K562 (cell line): Measurements from ENCODE around the gene UBE2E2. TPM values are rescaled to one million over a fixed set of nuclear protein-coding genes. Genes with fewer than 3 reads are reported as not detected.

Experiments
- E2F3 ChIP-seq: fragments of 250-450 bp; sonication (Bioruptor Pico); IDR thresholded peaks from 2 replicates; pipeline ENCODE4 v1.4.0; 2020; ENCODE audit warnings: mild to moderate bottlenecking
- FOXA3 ChIP-seq, 2 experiments: fragments of 450-650 bp in 1 of 2; sonication (generic) in 1 of 2; formaldehyde crosslinking; IDR thresholded peaks in 1 of 2; conservative IDR thresholded peaks in 1 of 2; 2 replicates each; pipeline versions ENCODE4 v1.4.0 to v1.8.0; 2020 to 2022; ENCODE audit warnings: mild to moderate bottlenecking in 2 of 2, missing genetic modification reagents in 1 of 2
- HMG20A ChIP-seq: fragments of 450-650 bp; formaldehyde crosslinking; conservative IDR thresholded peaks from 2 replicates; pipeline ENCODE4 v1.4.0; 2020; ENCODE audit warnings: mild to moderate bottlenecking, mixed read lengths
- KLF13 ChIP-seq: fragments of 450-650 bp; IDR thresholded peaks from 2 replicates; pipeline ENCODE4 v1.6.1; 2016; ENCODE audit warnings: missing genetic modification characterization, low read depth, mild to moderate bottlenecking, missing compliant biosample characterization, moderate library complexity, borderline replicate concordance
- POU5F1 ChIP-seq: fragments of 150-350 bp; IDR thresholded peaks from 2 replicates; pipeline ENCODE4 v1.6.1; 2014; ENCODE audit warnings: borderline replicate concordance, low read length, low read depth, mild to moderate bottlenecking; ENCODE audit not compliant: partially characterized antibody
- RERE ChIP-seq: sonication (generic); formaldehyde crosslinking; IDR thresholded peaks from 2 replicates; pipeline ENCODE4 v1.8.0; 2023; ENCODE audit warnings: missing genetic modification reagents, mild to moderate bottlenecking, borderline replicate concordance
- SRSF7 ChIP-seq: fragments of 200-400 bp; formaldehyde crosslinking; optimal IDR thresholded peaks from 2 replicates; pipeline ENCODE3; 2017; ENCODE audit warnings: mild to moderate bottlenecking, low read depth, low read length
- TAF7 ChIP-seq: fragments of 450-650 bp; IDR thresholded peaks from 2 replicates; pipeline ENCODE4 v1.6.1; 2016; ENCODE audit warnings: missing genetic modification characterization, missing compliant biosample characterization
- TRIM25 ChIP-seq: fragments of 450-650 bp; IDR thresholded peaks from 2 replicates; pipeline ENCODE4 v1.7.0; 2016; ENCODE audit warnings: borderline replicate concordance
- ZBTB17 ChIP-seq: fragments of 450-650 bp; formaldehyde crosslinking; IDR thresholded peaks from 2 replicates; pipeline ENCODE4 v1.4.0; 2020; ENCODE audit warnings: mild to moderate bottlenecking
- ZNF140 ChIP-seq: fragments of 250-450 bp; sonication (Bioruptor Pico); IDR thresholded peaks from 2 replicates; pipeline ENCODE4 v1.8.0; 2021; ENCODE audit warnings: moderate library complexity, mild to moderate bottlenecking, inconsistent platforms
- ZNF324 ChIP-seq: fragments of 250-450 bp; sonication (Bioruptor Pico); IDR thresholded peaks from 2 replicates; pipeline ENCODE4 v1.4.0; 2020; ENCODE audit warnings: mild to moderate bottlenecking
- ZNF551 ChIP-seq: fragments of 250-450 bp; sonication (Bioruptor Pico); IDR thresholded peaks from 2 replicates; pipeline ENCODE4 v1.5.0; 2021; ENCODE audit warnings: mild to moderate bottlenecking, moderate library complexity
- ZSCAN32 ChIP-seq: fragments of 450-650 bp; formaldehyde crosslinking; IDR thresholded peaks from 2 replicates; pipeline ENCODE4 v1.4.0; 2020; ENCODE audit warnings: mild to moderate bottlenecking, moderate library complexity
- polyA plus RNA-seq, 8 experiments: library from polyadenylated mRNA; depleted of rRNA in 4 of 8; stranded (reverse) in 5 of 8; unstranded in 3 of 8; fragments of >200 nt; fragmentation: Nextera tagmentation in 2 of 8; fragmentation: Illumina TruSeq in 1 of 8; extraction: Ambion mirVana in 2 of 8; extraction: Trizol in 1 of 8; gene quantifications; 2 replicates each; pipeline versions ENCODE4 v1.2.1 to v1.2.3, GENCODE V29; 2011 to 2014; ENCODE audit warnings: inconsistent platforms in 1 of 8, missing spikeins in 1 of 8
- total RNA-seq, 7 experiments: library from RNA; depleted of rRNA in 6 of 7; stranded (reverse); fragments of >200 nt in 6 of 7; fragmentation: Illumina TruSeq in 2 of 7; extraction: Trizol in 2 of 7; gene quantifications; 2 replicates each; pipeline versions ENCODE4 v1.2.1 to v1.2.3, GENCODE V29; 2011 to 2021; ENCODE audit warnings: low replicate concordance in 1 of 7

UBE2E2 gene
- total and polyA plus RNA-seq, 9 of the 15 experiments (the other 6 are each of a cell fraction or from before 2014, with no cell fraction given): 0.22 to 5.1 (median 1.9) TPM

- TF ChIP-seq RERE (CRISPR knock-in tag): no peak
- TF ChIP-seq ZNF140 (CRISPR knock-in tag): no peak
- TF ChIP-seq TAF7: no peak
- no peak for TF ChIP-seq E2F3 (CRISPR knock-in tag)
- TF ChIP-seq KLF13 (tag): no peak
- no peak for TF ChIP-seq FOXA3 (CRISPR knock-in tag; conservative IDR thresholded peaks at IDR 0.05 in 1 of 2, IDR thresholded peaks at IDR 0.05 in 1 of 2)
- TF ChIP-seq TRIM25: no peak
- TF ChIP-seq ZSCAN32: no peak
- no peak for TF ChIP-seq SRSF7
- TF ChIP-seq POU5F1: no peak
- no peak for TF ChIP-seq ZNF324 (CRISPR knock-in tag)
- TF ChIP-seq HMG20A (CRISPR knock-in tag): no peak
- no peak for TF ChIP-seq ZNF551 (CRISPR knock-in tag)
- TF ChIP-seq ZBTB17 (CRISPR knock-in tag): no peak
Observed at GRCh38 chr3:23308986-23309625, 106.0 kb downstream of the UBE2E2 start (continued).
